NOMO-1 treated with dmso at 0.1 percent for 144 hours (cell line): Measurements from ENCODE around the gene ING1.
"Not testable (repeated sequence)": the region's sequence is repeated elsewhere in the genome, so short reads cannot be mapped to it uniquely, and the experiment has no call there.

ENCODE experiments used
- DNase-seq: peaks from one replicate; lab custom pipeline; 2025; ENCODE audit not compliant: unreplicated experiment; lab: John Stamatoyannopoulos, UW

The ING1 gene

DNA sequence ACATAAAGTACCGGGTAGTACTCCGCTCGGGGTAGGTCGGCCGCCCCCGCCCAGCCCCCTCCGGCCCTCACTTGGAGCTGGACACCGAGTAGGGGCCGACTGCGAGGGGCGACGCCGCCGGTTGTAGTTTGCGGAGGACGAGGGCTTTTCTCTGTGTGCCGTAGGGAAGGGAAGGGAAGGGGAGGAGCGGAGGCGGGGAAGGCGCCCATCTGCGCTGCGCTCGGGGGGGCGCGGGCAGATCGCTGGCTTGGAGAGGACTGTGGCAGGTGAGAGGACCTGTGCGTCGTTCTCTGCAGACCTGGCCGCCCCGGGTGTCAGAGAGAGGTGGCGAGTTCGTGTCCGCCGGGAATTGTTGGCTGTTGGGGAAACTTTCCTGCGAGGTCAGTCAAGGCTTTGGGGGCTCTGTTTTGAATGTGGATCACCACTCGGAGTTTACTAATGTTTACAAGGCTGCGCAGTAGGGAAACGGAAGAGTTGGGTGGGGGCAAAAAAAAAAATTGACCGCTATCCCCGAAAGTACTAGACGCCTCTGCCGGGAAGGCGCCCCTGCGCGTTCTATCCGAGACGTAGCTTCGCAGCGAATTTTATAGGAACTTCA is 1.4 kb downstream of the ING1 start:
- DNase-seq, result peak; percentile 40

DNA sequence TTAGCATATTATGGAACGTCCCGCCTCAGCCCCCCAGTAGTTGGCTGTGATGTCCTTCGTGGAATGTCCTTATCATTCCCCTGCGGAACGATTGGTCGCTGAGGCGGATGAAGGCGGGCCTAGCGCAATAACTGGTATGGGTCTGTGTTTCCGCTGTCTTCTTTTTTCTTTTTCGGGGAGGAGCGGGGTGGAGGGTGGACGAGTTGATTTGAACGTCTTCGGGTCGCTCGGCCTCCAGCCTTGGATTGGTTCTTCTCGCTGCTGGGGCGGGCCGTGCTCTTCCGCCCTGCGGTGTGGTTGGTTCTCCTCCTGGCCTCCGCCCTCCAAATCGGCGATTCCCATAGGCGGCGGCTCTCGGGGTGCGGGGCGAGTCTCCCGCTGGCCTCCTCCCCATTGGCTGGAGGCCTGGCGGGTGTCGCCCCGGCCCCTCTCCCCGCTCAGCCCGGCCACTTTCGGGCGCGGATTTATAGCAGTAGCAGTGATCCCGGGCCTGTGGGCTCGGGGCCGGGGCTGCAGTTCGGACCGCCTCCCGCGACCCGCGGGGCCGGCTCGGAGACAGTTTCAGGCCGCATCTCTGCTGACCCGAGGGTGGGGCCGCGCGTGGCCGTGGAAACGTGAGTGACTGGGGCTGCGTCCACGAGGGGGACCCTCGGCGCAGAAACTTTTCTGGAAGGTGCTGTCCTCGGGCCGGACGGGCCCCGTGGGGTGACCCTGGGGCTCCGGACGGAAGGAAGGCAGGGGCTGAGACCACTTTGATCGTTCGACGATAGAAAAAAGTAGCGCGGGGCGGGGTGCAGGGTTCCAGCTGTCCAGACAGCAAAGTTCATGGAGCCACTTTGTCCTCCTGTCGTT is 2.1 kb downstream of the ING1 start:
- peak; percentile 99 for DNase-seq

DNA sequence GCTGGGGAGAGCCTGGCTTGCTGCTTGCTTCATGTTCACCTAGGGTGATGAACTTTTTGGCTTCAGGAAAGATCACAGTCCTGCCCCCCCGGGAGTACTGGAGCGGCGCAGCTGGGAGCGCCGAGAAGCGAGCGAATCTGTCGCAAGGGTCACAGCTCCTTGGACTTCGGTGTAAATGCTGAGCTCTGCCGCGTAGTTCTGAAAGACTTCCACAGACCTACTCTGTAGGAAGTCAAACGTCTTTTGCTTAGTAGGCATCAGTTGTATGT is 2.7 kb downstream of the ING1 start:
- no peak for DNase-seq

DNA sequence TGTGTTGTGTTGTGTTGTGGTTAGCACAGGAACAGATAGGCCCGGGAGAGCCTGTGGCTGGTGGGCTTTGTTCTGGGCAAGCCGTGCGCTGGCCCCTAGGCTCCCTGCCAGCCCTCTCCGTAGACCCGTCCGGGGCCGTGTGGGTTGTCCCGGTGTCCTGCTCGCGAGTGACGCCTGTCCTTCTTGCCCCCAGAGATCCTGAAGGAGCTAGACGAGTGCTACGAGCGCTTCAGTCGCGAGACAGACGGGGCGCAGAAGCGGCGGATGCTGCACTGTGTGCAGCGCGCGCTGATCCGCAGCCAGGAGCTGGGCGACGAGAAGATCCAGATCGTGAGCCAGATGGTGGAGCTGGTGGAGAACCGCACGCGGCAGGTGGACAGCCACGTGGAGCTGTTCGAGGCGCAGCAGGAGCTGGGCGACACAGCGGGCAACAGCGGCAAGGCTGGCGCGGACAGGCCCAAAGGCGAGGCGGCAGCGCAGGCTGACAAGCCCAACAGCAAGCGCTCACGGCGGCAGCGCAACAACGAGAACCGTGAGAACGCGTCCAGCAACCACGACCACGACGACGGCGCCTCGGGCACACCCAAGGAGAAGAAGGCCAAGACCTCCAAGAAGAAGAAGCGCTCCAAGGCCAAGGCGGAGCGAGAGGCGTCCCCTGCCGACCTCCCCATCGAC is 5.7 kb downstream of the ING1 start:
- DNase-seq, result no peak

DNA sequence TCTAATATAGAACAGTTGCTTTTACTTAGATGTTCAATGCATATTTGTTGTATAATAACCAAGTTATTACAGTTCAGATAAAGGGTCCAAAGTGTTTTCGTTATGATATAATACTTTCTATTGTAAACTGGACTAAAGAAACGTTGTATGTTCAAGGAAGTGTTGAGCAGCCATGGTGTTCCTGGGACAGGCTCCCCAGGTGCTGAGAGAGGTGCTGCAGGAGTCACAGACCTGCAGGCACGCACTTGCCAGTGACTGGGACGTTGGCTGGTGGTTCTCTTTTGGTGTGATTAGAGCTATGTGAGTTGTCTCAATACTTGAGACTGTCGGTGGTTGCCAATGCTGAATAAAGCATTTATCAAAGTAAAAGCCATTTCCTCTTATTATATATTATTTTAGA is 9.5 kb downstream of the ING1 start:
- DNase-seq, result no peak

DNA sequence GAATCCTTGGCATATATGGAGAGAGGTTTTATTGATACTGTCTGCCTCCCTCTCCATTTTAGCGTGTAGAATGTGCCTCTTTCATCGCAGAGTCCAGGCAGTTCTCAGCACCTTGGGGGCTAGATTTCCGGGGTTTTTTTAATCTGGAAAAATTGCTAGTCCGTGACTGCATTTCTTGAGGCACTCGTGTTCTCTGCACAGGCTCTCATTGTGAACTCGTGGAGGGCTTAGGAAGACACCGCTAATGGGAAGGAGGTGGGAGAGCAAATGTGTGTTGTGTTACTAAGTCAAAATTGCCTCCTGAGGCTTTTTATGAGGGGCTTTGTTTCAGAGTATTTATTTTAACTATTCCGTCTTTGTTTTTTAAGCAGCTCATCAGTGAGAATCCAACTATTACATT is 10.1 kb downstream of the ING1 start:
- DNase-seq, result no peak

DNA sequence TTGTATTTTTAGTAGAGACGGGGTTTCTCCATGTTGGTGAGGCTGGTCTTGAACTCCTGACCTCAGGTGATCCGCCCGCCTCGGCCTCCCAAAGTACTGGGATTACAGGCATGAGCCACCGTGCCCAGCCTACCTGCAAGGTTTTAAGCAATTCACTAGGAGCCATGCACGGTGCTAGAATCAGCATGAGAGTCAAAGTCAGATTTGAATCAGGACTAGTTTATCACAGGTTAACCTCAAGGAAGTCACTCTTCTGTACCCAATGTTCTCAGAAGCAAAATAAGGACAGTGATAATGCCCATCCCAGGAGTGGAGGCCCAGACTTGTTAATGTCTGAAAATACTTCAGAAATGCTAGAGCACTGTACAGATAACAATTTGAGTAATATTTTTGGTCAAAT is 12.7 kb downstream of the ING1 start:
- not testable (repeated sequence) for DNase-seq

DNA sequence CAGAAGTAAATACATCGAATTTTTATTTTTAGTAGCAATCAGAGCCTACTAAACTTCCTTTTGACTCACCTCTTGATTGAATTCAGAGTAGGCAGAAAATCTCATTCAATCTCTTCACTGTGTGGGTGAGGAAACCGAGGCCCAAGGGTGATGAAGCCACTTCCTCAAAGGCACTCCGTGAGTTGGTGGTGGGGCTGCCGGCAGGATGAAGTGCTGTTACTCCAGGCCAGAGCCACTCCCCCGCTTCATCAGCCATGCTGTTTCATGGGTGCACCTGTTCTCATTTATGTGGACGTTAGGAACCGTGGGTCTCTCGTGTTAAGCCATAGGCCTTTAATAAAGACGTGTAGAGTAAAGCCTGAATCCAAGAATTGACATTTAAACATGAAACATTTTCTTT is 13.2 kb downstream of the ING1 start:
- no peak for DNase-seq

DNA sequence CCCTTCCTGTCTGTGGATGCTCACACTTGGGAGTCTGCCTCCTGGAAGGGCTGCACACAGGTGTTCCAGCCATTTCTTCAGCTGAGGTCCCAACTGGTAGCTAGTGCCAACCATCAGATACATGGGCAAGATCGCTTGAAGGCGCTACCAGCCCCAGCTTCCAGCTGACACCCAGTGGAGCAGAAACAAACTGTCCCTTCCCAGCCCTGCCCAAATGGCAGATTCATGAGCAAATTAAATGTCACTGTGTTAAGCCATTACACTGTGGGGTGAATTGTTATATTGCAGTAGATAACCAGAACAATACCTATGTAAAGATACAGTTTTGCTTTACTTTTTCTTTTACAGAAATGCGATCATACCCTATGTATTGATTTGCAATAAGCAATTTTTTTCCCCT is 17.6 kb downstream of the ING1 start:
- DNase-seq, result no peak

DNA sequence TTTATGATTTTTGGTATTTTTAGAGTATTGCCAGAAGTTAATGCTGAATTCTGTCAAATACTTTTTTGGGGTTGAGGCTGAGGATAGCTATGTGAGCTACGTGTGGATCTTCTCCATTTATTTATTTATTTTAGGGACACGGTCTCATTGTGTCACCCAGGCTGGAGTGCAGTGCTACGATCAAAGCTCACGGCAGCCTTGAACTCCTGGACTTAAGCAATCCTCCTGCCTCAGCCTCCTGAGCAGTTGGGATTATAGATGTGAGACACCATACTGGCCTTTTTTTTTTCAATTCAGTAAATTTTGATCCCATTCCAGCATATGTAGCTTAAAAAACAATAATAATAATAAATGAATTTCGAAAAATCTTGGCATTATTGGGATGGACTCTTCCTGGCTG is 21.1 kb downstream of the ING1 start:
- no peak for DNase-seq

DNA sequence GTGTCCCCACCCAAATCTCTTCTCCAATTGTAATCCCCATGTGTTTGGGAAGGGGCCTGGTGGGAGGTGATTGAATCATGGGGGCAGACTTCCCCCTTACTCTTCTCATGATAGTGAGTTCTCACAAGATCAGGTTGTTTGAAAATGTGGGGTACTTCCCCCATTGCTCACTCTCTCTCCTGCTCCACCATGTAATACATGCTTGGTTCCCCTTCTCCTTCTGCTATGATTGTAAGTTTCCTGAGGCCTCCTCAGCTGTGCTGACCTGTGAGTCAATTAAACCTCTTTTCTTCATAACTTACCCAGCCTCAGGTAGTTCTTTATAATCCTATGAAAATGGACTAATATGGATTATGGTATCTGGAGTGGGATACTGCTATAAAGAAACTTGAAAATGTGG is 24.1 kb downstream of the ING1 start:
- DNase-seq, result no peak

DNA sequence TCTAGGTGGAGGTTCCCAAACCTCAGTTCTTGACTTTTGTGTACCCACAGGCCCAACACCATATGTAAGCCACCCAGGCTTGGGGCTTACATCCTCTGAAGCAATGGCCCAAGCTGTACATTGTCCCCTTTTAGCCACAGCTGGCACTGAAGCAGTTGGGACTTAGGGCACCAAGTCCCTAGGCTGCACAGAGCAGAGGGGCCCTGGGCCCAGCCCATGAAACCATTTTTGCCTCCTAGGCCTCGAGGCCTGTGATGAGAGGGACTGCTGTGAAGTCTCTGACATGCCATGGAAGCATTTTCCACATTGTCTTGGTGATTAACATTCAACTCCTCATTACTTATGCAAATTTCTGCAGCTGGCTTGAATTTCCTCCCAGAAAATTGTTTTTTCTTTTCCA is 30.2 kb downstream of the ING1 start:
- no peak for DNase-seq

DNA sequence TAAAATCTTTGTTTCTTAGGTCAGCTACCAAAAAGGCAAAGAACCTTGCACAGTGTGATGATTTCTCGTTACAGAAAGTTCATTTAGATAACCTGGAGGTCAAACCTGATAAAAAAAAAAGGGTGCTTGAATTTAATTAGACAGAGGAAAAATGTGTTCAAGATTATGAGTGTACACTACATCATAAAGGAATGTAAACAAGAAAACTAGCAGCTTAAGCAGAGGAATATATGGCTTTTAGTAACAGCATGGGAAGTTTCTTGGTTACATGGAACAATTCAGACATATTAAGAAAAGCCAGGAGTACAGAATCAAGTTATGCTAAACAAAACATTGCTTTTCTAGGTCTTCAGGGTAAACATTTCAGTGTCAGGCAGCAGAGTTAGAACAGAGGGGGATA is 32.9 kb downstream of the ING1 start:
- no peak for DNase-seq

DNA sequence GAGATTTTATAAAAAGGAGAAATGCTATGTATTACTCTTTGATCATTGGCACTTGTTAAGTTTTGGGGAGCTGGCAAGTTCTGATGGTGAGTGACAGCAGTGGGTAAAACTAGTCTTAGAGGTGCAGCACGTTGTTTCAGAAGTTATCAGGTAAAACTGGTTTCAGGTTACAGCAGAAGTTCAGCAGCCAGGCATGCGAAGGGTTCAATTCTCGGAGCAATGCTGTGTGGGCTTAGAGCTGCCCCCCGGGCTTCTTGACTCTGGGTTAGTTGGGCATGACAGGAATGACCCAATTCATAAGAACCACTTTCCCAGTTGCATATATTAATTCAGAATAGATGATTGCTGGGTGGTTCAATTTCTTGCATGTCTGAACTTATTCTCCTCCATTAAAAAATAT is 34.8 kb downstream of the ING1 start:
- no peak for DNase-seq

DNA sequence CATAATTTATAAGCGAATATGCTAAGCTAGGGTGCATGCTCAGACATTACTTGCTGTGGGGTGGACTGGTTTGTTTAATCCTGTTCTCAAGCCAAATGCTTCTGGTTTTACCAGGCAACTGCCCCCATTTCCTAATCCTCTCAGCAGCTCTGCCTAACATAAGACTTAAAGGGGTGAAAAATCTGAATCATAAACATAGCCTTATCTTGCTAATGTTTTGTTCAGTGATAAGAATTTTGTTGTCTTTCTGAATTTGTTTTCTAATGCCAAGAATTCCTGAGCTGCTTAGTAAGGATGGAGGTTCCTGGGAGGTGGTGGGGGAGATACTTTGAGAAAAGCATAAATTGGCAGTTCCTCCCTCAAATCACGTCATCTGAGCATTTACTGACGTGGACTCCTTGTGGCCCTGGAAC is 42.7 kb downstream of the ING1 start:
- no peak for DNase-seq

DNA sequence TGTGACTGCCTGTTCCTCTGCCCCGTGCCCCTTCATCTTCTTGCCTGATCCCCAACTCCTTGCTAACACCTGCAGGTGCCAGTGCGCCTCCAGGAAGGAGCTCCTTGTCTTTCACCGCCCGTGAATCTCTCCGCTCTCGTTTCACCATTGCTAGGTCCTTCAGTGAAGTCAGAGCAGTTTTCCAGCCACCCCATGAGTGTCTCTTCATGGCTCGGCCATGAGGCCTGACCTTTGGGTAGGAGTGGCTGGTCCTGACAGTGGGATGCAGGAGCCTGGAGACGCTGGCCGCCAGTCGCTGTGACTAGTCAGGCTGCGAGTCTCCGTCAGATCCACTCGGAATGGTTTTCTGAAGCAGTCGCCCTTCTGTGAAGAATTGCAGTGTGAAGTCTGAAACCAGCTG is 43.8 kb downstream of the ING1 start:
- no peak for DNase-seq

DNA sequence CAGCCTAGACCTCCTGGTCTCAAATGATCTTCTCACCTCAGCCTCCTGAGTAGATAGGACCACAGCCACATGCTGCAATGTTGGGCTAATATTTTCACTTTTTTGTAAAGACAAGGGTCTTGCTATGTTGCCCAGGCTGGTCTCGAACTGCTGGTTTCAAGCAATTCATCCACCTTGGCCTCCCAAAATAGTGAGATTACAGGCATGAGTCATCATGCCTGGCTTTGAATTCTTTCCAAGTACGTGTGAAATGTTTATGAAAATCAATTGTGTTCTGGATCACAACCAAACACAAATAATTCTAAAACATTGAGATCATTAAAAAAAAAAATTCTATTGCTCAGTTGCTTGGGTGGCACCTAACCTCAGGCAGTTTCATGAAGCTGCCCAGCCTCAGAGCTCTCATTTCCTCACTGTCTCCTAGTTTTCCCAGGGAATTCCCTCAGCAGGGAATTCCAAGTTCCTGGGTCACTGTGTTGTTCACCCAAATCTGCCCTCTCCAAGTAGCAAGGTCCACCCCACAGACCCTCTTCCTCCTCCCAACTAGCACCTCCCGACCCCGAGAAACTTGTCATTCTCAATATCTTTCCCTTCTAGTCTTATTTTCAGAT is 44.8 kb downstream of the ING1 start:
- DNase-seq, result no peak

DNA sequence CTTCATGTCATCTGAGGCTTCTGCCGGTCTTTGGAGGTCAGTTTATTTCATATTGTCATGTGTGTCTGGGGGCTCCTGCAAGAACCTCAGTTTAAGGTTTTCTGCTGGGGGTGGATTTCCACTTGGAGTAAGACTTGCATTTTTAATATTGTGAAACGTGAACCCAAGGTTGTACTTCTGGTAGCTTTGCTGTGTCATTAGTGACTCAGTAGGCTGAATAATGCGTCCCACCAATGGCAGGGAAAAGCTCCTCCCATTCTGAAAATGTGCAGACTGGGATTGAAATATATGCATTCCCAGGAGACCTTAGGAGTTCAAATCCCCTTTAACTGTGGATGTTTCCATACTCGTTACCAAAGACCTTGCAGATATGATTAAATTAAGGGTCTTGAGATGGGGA is 46.2 kb downstream of the ING1 start:
- DNase-seq, result no peak

DNA sequence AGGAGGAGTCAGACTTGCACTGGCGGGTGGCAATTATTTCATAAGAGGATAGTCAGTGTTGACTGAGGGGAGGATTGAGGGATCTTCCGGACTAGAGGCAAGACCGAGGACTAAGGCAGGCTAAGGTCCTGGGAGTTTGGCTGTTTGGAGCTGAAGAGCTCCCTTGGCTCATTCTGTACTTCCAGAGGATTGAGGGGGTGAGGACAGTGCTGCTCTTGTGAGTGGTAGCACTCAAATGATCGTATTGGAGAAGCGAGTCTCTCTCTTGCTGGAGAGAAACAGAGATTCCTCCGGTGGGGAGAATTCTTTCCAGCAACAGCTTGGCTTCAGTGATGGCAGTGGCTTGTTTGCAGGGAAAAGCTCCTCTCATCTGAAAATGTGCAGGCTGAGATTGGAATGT is 47.1 kb downstream of the ING1 start:
- no peak for DNase-seq

DNA sequence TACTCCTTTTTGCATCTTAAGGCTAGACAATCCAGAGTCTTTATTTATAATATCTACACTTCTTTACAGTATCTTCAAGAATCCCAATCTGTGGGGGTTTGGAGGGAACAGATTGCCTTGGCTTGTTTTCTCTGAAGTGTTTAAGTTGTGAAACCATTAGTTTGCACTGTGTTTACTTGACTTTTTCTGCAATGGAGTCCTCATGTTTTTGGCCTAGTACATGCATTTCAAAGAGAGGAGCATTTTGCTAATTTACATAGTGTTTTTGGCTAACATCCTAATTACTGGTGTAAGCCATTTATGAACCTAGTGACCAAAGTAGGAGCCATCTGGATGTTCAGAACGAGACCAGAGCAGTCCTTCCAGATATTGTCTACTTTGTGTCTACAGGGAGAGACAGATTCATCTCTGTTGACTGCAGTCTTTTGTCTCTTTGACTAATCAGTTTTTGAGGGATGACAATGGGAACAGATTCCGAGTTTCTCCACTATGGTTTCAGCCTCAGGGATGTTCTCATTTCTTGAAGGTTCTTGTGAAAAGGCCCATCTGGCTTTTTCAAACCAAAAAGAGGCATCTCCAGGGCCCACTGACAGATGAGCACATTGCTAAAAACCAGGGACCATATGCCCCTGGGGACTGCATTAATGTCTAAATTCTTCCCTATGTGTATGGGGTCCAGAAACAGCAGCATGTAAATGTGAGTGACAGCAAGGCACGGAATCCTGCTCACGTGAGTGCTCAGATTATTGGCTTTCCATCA is 53.4 kb downstream of the ING1 start:
- DNase-seq, result no peak

DNA sequence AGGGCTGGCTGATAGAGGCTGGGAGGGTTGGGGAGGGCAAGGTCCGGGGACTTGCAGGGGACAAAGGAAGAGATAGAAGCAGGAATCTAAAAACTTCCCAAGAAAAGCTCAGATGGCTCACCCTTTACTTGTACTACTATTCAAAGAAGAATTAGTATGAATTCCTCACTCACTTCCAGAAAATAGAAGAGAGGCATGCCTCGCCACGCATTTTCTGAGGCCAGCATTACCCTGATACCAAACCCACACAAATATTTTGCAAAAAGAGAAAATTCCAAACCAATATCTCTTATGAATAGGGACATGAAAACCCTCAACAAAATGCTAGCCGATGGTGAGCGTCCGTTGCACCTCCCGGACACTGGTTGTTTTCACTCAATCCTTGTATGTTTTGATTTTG is 54.0 kb downstream of the ING1 start:
- DNase-seq, result no peak
